HG03439 (cell line): ENCODE data around the gene COL1A2.

Experiments
- ATAC-seq: cut with Tn5 transposase; IDR thresholded peaks from one replicate; pipeline ENCODE4 v1.9.1; 2021; ENCODE audit warnings: mild to moderate bottlenecking, moderate library complexity; ENCODE audit not compliant: unreplicated experiment

The COL1A2 gene

GRCh38 chr7:94477878-94478277 lies 83.2 kb downstream of the COL1A2 start:
- ATAC-seq: no peak

- ATAC-seq: no peak
Measured at GRCh38 chr7:94478648-94479214, 84.0 kb downstream of the COL1A2 start.
